ENCODE results near the gene DCP2. TPM values are rescaled to one million over a fixed set of nuclear protein-coding genes. Genes with fewer than 3 reads are reported as not detected.
A peak's percentile ranks its signal among the peaks of the same experiment; 100 is the strongest.

DCP2 gene
- total RNA-seq: 100 to 1,000 TPM in 1 of 2 donors, 10 to 100 TPM in 1; 82.8 to 136 TPM

DNA sequence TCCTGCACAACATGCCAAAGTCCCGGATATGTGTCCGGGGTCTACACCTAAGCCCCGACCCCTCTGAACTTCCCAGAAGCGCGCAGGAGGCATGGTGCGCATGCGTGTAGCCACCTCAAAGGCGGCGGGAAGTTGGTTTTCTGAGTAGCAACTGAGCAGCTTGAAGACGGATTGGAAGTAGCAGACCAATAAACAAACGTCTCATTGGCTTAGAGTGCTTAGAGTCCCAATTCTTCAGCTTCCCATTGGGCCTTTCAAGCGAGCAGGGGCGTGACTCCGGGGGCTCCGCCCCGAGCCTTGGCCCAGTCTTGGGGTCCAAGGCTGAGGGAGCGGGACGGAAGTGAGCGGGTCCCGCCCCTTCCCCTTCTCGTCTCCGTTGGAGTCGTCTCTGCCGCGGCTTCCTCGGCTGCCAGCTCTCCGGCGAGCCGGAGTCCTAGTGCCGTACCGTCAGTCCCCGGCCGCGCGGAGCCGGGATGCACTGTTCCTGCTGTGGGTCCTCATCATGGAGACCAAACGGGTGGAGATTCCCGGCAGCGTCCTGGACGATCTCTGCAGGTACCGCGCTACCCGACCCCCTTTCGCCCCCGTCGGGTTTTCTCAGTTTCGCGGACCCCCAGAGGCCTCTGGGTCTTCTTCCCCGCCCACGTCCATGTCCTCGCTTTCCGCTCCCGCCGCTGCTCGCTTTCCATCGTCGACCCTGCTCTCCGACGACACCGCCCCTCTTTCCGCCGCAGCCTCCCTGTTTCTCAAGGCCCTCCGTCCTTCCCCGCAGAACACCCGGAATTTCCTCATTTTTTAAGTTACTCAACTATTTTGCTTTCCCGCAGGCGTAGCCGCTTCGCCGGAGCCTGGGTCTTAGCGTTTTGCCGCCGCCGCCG, at the start of gene DCP2:
TSS of gene DCP2 (plus strand) at position 367 of the 878 bp plus-strand sequence. CDS start at position 503, 136 bp downstream.
- ATAC-seq (peak; percentile 97 to 98), DNase-seq (ENCODE audit: low spot score in 2 of 2) (peak; percentile 94 to 96)
- Mint-ChIP-seq H3K36me3 (peaks cover 17 to 30% of the 10 kb centered on the region in 2 donors), H3K9me3 (no peaks in the 10 kb centered on the region), H3K27ac (peak within 1 kb of the TSS; percentile 94 to 99)

DNA sequence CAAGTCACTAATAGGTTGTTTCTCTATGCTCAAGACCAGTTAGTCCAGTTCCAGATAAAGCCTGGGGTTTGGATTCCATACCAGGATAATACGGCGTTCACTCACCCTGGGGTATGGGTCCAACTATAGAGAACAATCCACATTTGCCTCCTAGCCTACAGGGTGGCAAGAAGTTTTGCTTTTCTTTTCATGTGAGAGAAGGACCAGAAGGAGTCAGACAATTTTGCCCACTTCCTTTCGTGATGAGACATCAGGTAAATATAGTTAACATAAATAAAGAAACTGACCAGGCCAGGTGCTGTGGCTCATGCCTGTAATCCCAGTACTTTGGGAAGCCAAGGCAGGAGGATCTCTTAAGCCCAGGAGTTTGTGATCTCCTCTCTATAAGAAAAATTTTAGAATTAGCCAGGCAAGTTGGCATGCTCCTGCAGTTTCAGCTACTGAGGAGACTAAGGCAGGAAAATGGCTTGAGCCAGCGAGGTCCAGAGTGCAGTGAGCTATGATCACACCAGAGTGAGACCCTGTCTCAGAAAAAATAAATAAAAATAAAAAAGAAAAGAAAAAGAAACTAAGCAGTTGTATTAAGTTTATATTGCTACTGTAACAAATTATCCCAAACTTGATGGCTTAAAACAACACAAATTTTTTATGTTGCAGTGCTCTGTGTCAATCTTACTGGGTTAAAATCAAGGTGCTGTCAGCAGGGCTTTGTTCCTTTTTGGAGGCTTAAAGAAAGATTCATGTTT, 47.1 kb upstream of the DCP2 start:
- Mint-ChIP-seq H3K36me3 (peaks cover 0 to 5% of the 10 kb centered on the region in 2 donors), H3K27ac (peak overlapping the region; percentile 63 to 82), H3K9me3 (peaks cover 0 to 6% of the 10 kb centered on the region in 2 donors)
- DNase-seq (ENCODE audit: low spot score in 2 of 2) (no peak), ATAC-seq (peak; percentile 66 to 69)

DNA sequence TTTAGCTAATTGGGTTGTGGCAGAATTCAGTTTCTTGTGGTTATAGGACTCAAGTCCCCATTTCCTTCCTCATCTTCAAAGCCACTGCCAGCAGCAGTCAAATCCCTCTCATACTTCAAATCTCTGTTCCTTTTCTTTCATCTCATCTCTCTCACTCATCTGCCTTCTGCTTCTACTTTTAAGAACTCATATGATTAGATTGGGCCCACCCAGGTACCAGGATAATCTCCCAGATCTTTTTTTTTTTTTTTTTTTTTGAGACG, 46.6 kb upstream of the DCP2 start:
- H3K9me3 Mint-ChIP-seq: peaks cover 0 to 6% of the 10 kb centered on the region in 2 donors
- H3K27ac Mint-ChIP-seq: peak overlapping the region; percentile 32 to 63
- DNase-seq (ENCODE audit: low spot score in 2 of 2) (no peak), ATAC-seq (peak; percentile 54 to 81)
- peaks cover 0 to 5% of the 10 kb centered on the region in 2 donors for H3K36me3 Mint-ChIP-seq

DNA sequence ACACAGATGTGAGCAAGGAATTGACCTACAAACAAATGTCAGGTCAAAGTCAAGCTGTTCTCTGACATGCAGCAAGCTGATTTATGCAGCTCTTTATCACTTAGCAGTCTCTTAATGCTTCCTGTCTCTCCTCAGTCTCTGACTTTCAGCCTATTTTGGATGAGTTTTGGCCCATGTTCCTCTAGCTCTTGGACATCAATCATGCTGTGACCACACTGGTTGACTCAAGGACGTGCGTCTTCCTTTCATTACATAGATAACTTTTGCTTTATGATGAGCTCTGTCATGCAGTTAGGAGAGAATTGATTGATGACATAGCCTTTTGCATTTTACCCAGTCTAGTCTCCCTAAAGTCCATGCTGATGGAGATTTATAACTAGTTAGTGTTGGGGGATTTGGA, 45.1 kb upstream of the DCP2 start:
- peaks cover 0 to 6% of the 10 kb centered on the region in 2 donors for H3K9me3 Mint-ChIP-seq
- H3K36me3 Mint-ChIP-seq: peaks cover 0 to 5% of the 10 kb centered on the region in 2 donors
- ATAC-seq (no peak), DNase-seq (ENCODE audit: low spot score in 2 of 2) (no peak)
- no peak overlapping the region for H3K27ac Mint-ChIP-seq

DNA sequence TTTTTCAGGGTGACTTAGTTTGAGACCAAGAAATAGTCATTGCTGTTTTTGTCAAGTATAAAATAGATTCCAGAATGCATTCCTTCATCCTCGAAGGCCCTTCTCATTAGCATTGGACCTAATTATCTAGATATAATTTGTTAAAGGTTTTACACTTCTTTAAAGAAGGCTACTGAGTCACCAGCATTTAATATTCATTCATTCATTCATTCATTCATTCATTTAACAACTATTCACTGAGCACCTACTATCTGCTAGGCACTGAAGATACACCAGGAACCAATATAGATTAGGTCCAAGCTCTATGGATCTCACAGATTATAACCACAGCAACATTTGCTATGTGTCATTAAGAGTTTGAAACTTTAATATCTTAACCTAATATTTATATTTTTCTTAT, 43.5 kb upstream of the DCP2 start:
- Mint-ChIP-seq H3K36me3 (peaks cover 0 to 5% of the 10 kb centered on the region in 2 donors), H3K27ac (no peak overlapping the region), H3K9me3 (peaks cover 0 to 6% of the 10 kb centered on the region in 2 donors)
- DNase-seq (ENCODE audit: low spot score in 2 of 2): no peak
- ATAC-seq: no peak

DNA sequence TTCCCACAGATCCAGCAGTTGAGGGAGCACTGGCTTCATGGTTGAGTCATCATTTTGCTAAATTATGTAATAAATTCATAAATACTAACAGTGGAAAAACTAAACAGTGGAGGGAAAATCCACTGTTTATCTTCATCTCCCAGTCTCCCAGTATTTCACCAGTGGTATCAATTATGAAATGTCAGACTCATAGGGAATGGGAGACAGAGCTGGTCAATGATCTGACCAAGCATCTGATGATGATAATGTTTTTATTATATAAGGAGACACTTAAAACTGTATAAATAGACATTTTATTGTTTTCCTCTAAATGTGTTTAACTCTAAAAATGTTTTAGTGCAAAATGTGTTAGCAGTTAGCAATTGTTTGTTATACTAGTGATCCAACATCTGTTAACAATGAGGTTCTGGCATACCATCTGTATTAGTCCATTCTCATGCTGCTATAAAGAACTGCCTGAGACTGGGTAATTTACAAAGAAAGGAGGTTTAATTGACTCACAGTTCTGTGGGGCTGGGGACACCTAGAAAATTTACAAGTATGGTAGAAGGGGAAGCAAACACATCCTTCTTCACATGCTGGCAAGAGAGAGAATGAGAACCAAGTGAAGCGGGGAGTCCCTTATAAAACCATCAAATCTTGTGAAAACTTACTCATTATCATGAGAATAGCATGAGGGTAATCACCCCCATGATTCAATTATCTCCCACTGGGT, 42.8 kb upstream of the DCP2 start:
- ATAC-seq (peak in 1 of 2 donors; percentile 59), DNase-seq (ENCODE audit: low spot score in 2 of 2) (no peak)
- H3K9me3 Mint-ChIP-seq: peaks cover 0 to 6% of the 10 kb centered on the region in 2 donors
- H3K27ac Mint-ChIP-seq: no peak overlapping the region
- H3K36me3 Mint-ChIP-seq: peaks cover 0 to 5% of the 10 kb centered on the region in 2 donors

DNA sequence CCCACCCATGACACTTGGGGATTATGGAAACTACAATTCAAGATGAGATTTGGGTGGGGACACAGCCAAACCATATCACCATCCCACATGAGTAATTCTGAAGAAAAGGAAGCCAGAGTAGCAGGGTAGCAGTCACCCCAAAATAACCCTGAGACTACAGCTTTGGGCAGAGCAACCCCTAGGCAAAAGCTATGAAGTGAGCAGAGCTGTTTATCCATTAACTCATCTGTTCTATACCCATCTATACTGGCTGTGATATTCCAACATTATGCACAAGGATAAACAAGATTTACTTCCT, 42.3 kb upstream of the DCP2 start:
- peak; percentile 33 to 75 for ATAC-seq

DNA sequence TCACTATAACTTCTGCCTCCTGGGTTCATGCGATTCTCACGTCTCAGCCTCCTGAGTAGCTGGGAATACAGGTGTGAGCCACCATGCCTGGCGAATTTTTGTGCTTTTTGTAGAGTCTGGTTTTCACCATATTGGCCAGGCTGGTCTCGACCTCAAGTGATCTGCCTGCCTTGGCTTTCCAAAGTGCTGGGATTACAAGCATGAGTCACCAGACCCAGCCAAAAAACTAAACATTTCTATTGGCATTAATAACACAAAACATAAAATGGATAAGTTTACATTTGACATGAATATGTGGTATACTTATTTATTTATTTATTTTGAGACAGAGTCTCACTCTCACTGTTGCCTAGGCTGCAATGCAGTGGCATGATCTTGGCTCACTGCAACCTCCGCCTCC, 40.9 kb upstream of the DCP2 start:
- no peak for ATAC-seq
- Mint-ChIP-seq H3K36me3 (peaks cover 0 to 5% of the 10 kb centered on the region in 2 donors), H3K9me3 (peaks cover 0 to 6% of the 10 kb centered on the region in 2 donors)

More for the DNA sequence above, 42.3 kb upstream of the DCP2 start:
- no peak overlapping the region for H3K27ac Mint-ChIP-seq
- no peak for DNase-seq (ENCODE audit: low spot score in 2 of 2)
- H3K36me3 Mint-ChIP-seq: peaks cover 0 to 5% of the 10 kb centered on the region in 2 donors
- H3K9me3 Mint-ChIP-seq: peaks cover 0 to 6% of the 10 kb centered on the region in 2 donors

DNA sequence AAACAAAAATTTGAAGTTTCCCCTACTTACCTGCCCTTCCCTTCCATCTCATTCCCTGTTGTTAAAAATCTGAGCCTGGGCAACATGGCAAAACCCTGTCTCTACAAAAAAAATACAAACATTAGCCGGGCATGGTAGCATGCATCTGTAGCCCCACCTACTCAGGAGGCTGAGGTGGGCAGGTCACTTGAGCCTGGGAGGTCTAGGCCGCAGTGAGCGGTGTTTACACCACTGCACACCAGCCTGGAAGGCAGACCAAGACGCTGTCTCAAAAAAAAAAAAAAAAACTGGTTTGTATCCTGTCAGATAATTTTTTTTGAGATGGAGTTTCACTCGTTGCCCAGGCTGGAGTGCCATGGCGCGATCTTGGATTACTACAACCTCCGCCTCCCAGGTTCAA, 38.3 kb upstream of the DCP2 start:
- no peak overlapping the region for H3K27ac Mint-ChIP-seq
- peaks cover 0 to 5% of the 10 kb centered on the region in 2 donors for H3K36me3 Mint-ChIP-seq
- H3K9me3 Mint-ChIP-seq: peaks cover 0 to 6% of the 10 kb centered on the region in 2 donors
- DNase-seq (ENCODE audit: low spot score in 2 of 2): no peak
- no peak for ATAC-seq

More for the DNA sequence above, 40.9 kb upstream of the DCP2 start:
- no peak overlapping the region for H3K27ac Mint-ChIP-seq
- no peak for DNase-seq (ENCODE audit: low spot score in 2 of 2)

DNA sequence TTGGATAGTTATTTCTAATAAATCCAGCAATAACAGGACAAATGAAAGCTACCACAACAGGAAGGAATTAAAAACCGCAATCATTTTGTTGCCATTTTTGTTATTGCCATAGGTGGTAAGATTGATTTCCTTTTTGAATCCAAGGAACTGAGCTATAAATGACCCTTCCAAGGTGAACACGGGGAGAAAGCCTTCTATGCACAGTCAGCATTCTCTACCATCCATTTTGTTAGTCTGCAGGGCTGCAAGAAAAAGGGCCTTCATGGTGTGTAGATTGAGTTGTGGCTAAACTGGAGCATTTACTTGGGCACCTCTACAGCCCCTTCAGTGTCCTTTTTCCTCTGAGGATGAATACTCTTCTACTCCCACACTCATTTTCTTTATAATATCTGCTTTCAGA, 35.9 kb upstream of the DCP2 start:
- Mint-ChIP-seq H3K9me3 (no peaks in the 10 kb centered on the region), H3K36me3 (no peaks in the 10 kb centered on the region), H3K27ac (no peak overlapping the region)
- ATAC-seq (no peak), DNase-seq (ENCODE audit: low spot score in 2 of 2) (no peak)

DNA sequence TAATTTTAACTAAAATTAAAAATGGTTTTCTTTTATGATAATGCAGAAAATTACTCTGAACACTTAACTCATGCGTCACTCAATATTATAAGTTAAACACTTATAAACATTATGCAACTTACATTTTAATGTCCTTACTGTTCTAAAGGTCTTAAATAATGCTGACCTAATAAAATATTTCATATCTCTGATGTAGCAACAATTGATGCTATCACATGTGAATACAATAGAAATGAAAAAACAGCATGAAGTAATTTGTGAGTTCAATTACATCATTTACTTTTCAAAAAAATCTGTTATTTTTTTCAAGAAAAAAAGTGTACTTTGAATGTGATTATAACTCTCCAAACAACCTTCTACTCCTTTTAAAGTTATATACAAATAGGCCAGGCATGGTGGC, 28.1 kb upstream of the DCP2 start:
- no peak for DNase-seq (ENCODE audit: low spot score in 2 of 2)
- Mint-ChIP-seq H3K27ac (no peak overlapping the region), H3K9me3 (no peaks in the 10 kb centered on the region), H3K36me3 (no peaks in the 10 kb centered on the region)
- ATAC-seq: no peak

DNA sequence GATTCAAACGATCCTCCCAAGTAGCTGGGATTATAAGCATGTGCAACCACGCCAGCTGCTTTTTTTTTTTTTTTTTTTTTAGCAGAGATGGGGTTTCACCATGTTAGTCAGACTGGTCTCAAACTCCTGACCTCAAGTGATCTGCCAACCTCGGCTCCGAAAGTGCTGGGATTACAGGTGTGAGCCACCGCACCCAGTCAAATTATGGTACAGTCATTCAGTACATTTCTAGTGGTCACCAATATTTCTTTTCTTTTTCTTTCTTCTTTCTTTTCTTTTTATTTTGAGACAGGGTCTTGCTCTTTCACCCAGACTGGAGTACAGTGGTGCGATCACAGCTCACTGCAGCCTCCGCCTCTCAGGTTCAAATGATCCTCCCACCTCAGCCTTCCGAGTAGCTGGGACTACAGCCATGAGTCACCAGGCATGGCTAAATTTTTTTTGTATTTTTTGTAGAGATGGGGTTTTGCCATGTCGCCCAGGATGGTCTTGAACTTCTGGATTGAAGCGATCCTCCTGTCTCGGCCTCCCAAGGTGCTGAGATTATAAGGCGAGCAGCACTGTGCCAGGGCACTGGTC, 25.4 kb upstream of the DCP2 start:
- peak; percentile 94 for ATAC-seq
- H3K27ac Mint-ChIP-seq: peak overlapping the region in 1 of 2 donors; percentile 13

DNA sequence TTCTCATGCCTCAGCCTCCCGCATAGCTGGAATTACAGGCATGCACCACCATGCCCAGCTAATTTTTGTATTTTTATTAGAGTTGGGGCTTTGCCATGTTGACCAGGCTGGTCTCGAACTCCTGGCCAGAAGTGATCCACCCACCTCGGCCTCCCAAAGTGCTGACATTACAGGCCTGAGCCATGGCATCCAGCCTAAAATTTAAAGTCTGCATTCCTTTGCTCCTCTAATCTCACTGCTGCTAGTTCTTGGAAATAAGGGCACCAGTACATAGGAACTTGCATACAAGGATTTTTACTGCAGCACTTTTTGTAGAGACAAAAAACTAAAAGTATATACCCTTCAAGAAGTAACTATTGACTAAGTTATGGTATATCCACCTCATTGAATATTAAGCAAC, 20.0 kb upstream of the DCP2 start:
- no peaks in the 10 kb centered on the region for H3K36me3 Mint-ChIP-seq
- ATAC-seq (no peak), DNase-seq (ENCODE audit: low spot score in 2 of 2) (no peak)
- H3K27ac Mint-ChIP-seq: no peak overlapping the region
- no peaks in the 10 kb centered on the region for H3K9me3 Mint-ChIP-seq

More for the DNA sequence above, 25.4 kb upstream of the DCP2 start:
- no peaks in the 10 kb centered on the region for H3K36me3 Mint-ChIP-seq
- peak in 1 of 2 donors; percentile 62 for DNase-seq (ENCODE audit: low spot score in 2 of 2)
- H3K9me3 Mint-ChIP-seq: no peaks in the 10 kb centered on the region

DNA sequence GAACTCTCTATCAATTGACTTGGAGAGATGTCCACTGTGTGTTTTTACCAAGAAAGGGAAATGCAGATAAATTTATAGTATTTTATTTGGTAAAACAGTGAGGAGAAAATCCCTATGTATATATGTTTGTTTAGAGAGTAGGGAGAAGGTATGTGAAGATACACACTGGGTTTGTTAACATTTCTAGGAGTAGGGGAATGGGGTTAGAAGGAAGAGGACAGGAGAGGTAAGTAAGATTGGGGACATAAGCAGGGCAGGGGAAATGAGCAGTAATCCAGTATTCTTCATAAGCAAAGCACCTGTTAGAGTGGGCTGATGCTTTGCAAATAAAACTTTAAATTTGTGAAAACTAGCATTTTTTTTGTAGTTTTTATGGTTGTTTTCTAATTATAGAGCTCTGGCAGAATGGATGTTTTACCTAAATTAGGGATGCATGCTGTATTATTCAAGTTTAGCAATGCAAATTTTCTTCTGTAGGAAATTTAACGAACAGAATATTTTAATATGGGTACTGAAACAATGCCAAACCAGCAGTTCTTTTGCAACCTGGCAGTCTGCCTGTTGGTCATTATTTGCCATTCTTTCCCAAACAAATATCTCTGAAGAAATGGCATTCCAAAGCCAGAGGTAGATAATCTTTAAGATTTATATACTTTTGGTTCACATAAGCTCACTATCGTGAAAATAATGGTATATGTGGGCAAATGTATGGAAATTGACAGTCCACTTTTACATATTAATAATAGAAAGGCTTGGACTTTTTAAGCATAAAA, 19.4 kb upstream of the DCP2 start:
- Mint-ChIP-seq H3K27ac (no peak overlapping the region), H3K36me3 (no peaks in the 10 kb centered on the region), H3K9me3 (no peaks in the 10 kb centered on the region)
- ATAC-seq (no peak), DNase-seq (ENCODE audit: low spot score in 2 of 2) (no peak)

DNA sequence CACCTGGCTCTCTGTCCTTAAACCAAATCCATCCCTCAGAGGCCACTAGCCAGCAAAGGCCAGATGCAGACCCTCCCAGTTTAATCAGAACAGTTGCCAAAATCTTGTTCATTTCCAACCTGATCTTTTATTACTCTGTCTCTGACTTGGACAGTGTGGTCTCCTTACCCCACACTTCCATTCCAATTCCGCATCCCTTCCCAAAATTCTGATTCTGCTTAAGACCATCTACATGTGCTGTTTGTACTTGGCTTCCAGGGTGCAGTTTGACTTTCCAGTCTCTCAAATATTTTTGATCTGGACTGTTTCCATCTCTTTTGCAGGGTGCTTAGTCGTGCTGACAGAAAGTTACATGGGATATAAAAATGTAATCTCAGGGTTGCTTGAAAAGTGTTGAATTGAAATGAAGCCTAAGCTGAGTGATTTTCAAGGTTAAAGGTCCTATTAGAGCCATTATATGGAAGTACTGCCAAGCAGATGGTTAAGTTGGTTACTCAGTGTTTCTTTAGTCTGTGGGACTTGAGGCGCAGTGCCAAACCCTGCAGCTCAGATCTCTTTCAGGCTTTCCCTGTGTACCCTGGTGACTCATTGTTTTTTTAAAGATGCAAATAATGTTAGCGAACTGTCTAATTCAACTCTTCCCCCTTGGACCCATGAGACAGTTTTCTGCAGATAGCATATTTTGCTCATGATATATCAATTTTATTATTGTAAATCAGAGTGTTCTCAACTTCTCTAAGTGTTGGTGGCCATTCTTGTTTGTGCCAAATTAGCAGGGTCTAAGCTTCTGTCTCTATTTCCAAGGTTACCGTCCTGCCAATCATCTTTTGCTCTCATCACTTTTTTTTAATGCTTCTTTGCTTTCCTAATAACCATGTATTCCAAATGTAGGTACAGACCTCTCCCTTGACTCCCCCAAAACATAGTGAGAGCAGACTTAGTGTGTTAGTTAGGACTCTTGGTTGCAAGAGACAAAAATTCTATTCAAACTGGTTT, 18.2 kb upstream of the DCP2 start:
- no peak overlapping the region for H3K27ac Mint-ChIP-seq
- no peaks in the 10 kb centered on the region for H3K36me3 Mint-ChIP-seq
- ATAC-seq (peak; percentile 41 to 80), DNase-seq (ENCODE audit: low spot score in 2 of 2) (no peak)
- H3K9me3 Mint-ChIP-seq: no peaks in the 10 kb centered on the region
